ENCODE data around the gene LRRC10B.
"Not testable (repeated sequence)": the region's sequence is repeated elsewhere in the genome, so short reads cannot be mapped to it uniquely, and the experiment has no call there.

The LRRC10B gene

DNA sequence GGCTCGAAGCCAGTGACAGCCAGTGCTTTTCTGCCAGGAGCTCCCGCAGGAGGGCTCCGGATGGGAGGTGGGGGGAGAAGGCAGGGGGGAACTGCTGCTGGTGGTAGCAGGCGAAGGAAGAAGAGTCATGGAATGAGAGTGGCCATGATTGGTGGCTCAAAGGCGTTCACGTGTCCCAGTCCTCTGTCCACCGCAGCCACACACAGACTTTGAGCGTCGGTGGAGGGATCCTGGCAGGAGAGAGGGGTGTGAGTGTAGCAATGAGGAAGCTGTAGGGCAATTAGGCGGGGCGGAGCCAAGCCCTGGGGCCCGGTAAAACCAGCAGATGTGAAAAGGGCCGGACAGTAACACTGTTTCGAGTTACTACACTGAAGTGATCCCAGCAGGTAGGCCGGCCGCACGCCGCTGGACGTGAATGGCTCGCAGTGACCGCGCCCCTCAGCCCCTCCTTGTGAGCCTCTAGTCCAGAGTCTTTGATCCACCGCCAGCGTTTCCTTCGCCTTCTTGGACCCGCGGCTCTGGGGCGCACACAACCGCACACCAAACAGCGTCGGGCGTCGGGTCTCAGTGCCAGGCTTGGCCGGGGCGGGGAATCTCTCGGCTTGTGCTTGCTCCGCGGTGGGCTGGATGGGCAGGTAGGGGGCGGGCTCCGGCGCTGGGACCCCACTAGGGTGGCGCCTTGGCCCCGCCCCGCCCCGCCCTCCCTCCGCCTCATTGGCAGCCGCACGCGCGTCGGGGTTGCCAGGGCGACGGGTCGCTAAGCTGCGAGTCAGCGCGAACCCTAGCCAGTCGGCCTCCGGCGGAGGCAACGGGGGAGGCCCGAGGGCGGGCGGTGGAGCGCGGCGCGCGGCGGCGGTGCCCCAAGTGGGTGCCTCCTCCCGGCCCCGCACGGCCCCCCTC, at the start of gene LRRC10B:
TSS of gene LRRC10B (plus strand) at position 788 of the 900 bp plus-strand sequence. CDS start 250 bp downstream, outside the sequence.
- DNase-seq (ENCODE audit: low spot score), result peak; percentile 94

DNA sequence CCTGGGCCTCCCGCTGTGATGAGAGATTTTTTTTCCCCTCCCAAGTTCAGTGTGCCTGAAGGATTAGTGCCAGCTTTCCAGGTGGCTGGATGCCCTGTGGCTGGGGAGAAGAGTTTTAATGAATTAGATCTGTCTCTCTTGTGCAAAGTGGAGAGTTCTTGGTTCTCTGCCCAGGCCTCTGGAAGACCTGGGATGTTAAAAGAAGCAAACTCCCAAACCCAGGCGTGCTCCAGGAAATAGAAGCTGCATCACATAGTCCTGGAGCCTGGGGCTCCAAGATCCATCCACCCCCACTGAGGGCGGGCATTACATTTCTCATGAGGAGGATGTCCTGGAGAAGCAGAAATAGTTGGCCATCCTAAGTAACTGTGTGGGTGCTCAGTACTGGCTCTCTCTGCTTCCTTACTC, 48.1 kb upstream of the LRRC10B start:
- DNase-seq (ENCODE audit: low spot score), result no peak

DNA sequence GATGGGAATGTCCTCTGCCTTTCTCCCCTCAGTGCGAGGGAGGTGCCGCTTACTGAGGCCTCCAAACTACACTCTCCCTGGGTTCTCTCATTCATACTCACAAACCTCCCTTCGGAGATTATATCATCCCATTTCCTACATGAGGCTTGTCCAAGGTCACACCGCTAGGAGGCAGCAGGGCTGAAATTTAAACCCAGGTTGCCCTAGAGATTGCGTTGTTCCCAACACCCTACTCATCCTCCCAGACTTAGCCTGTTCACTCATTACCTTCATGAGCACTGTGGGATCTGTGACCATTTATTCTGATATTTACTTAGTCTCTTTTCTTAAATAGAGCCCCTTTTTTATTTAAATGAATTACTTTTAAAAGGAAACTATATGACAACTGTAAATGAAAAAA, 47.6 kb upstream of the LRRC10B start:
- no peak for DNase-seq (ENCODE audit: low spot score)

GRCh38 chr11:61467602-61468001, 40.9 kb upstream of the LRRC10B start:
- not testable (repeated sequence) for DNase-seq (ENCODE audit: low spot score)

DNA sequence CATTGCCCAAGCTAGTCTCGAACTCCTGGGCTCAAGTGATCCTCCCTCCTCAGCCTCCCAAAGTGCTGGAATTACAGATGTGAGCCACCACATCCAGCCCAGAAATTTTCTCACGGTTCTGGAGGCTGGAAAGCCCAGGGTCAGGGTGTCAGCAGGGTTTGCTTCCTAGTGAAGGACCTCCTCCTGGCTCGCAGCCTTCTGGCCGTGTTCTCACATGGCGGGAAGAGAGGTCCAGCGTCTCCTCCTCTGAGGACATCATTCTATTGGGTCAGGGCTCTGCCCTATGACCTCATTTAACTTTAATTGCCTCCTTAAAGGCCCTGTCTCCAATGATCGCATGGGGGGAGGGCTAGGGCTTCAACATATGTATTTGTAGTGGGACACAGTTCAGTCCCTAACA, 40.5 kb upstream of the LRRC10B start:
- no peak for DNase-seq (ENCODE audit: low spot score)

- DNase-seq (ENCODE audit: low spot score), result no peak
Measured at GRCh38 chr11:61472282-61472681, 36.3 kb upstream of the LRRC10B start.

DNA sequence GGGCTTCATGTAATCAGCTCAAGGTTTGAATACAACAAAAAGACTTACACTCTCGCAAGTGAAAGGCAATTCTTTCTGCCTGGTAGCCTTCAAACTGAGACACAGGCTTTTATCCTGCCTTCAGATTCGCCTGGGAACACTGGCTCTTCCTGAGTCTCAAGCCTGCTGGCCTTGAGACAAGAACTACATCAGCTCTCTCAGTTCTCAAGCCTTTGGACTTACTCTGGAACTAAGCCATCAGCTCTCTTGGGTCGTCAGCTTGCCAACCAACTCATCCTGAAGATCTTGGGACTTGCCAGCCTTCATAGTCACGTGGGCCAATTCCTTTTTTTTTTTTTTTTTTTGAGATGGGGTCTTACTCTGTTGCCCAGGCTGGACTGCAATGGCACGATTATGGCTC, 35.7 kb upstream of the LRRC10B start:
- DNase-seq (ENCODE audit: low spot score), result no peak

DNA sequence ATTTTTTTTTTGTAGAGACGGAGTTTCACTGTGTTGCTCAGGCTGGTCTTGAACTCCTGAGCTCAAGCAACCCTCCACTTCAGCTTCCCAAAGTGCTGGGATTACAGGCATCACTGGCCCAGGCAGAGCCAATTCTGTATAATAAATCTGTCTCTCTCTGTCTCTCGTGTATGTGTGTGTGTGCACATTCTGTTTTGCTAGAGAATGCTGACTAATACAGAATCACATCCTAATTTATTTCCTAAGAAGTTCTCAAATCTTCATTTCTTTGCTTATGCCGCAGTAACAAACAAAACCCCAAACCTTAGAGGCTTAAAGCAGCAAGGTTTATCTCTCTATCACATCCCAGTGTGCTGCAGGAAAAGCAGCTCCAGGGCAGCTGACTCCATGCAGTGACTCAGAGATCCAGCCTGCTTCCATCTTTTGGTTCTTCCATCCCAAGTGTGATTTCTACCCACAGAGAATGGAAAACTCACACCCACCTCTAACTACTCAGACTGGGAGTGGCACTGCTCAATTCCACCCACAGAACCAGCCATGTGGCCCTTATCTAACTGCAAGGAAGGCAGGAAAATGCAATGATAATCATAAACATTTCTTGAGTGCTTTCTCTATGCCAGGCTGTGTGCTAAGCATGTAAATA, 35.1 kb upstream of the LRRC10B start:
- DNase-seq (ENCODE audit: low spot score), result no peak

DNA sequence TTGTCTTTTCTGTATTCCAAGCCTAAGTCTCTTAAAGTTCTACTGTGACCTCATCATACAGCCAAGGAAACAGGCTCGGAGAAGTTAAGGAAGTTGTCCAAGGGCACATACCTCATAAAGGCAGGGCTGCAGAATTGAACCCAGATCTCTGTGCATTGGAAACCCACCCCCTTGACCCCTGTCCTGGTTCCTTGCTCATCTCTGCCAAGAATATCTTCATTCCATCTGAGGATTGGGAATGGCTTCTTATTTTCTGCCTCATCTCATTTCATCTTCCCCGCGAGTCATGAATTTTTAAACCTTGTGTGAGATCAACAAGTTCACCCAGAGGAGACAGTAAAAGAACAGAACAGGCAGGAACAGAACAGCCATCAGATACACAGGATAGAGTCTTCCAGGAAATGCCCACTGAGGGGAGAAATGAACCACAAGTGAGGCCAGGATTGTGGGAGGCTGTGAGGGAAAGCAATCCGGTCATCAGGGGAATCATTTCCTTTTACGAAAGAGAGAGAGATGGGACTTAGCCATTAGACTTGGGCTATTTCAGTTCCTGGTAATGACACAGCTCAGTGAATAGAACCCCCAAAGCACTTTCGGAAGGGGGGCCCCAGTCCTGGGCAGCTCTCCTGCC, 34.4 kb upstream of the LRRC10B start:
- DNase-seq (ENCODE audit: low spot score), result no peak

- DNase-seq (ENCODE audit: low spot score), result no peak
Measured at GRCh38 chr11:61475433-61475832, 33.1 kb upstream of the LRRC10B start.

GRCh38 chr11:61476371-61476770, 32.2 kb upstream of the LRRC10B start:
- no peak for DNase-seq (ENCODE audit: low spot score)

DNA sequence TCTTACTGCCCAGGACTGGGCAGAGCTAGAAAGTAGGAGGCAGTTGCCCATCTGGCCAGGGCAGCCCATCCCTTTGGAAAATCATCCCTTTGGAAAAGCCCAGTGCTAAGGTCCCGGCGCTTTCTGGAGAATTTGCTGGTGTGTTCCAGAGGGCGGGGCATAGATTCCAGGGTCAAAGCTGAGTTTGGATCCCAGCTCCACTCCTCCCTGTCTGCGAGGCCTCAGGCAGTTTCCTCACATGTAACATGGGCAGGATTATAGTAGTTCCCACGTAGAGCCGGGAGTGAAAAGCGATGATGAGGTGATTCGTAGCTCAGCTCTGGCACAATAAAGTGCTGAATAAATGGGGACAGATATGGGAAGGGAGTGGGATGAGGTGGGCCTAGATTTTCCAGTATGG, 31.4 kb upstream of the LRRC10B start:
- DNase-seq (ENCODE audit: low spot score), result no peak

GRCh38 chr11:61477727-61478148, 30.8 kb upstream of the LRRC10B start:
- peak; percentile 85 for DNase-seq (ENCODE audit: low spot score)

- not testable (repeated sequence) for DNase-seq (ENCODE audit: low spot score)
Measured at GRCh38 chr11:61479360-61480058, 29.0 kb upstream of the LRRC10B start.

GRCh38 chr11:61480261-61480993, 28.1 kb upstream of the LRRC10B start:
- no peak for DNase-seq (ENCODE audit: low spot score)

GRCh38 chr11:61480994-61481335, 27.6 kb upstream of the LRRC10B start:
- peak; percentile 95 for DNase-seq (ENCODE audit: low spot score)

GRCh38 chr11:61481806-61482205, 26.7 kb upstream of the LRRC10B start:
- no peak for DNase-seq (ENCODE audit: low spot score)

GRCh38 chr11:61482513-61482912, 26.0 kb upstream of the LRRC10B start:
- peak; percentile 84 for DNase-seq (ENCODE audit: low spot score)

DNA sequence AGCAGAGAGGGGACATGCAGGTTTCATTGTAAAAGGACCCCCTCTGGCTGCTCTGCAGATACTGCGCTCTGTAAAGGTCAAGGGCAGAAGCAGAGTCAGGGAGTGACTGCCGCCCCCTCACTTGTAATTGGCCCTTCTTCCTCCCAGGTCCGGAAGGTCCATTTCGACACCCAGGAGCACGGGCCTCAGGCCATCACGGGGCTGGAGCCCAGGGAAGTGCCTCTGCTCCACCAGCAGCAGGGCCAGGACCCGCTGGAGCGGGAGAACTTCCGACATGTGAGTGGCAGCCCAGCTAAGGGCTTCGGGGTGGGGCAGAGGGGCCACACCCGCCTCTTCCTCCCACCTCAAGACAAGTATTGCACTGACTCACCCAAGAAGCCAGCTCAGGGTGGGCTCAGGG, 24.0 kb upstream of the LRRC10B start:
- no peak for DNase-seq (ENCODE audit: low spot score)

DNA sequence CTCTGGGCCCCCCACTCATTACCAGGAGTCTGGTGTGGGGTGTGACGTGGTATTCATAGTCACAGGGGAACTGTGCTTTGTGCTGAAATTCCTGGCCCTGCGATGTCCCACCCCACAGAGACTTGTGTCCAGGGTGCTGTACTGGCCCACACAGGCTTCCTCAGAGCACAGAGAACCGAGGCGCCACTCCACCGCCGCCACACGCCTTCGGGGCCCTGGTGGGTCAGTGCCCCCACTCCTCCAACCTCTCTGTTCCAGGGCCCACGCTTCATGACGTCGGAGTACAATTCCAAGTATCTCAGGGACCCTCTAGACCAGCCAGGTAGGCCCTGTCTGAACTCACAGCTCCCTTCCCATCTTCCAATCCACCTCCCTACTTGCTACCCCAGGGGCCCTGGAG, 23.5 kb upstream of the LRRC10B start:
- no peak for DNase-seq (ENCODE audit: low spot score)

- no peak for DNase-seq (ENCODE audit: low spot score)
Measured at GRCh38 chr11:61486011-61486620, 22.4 kb upstream of the LRRC10B start.

All from ecto neural progenitor cell (in vitro differentiated cells).